Measurements from ENCODE around the gene MC5R. TPM values are rescaled to one million over a fixed set of nuclear protein-coding genes. Genes with fewer than 3 reads are reported as not detected.

MC5R gene
- total RNA-seq, 1 donor from 2014 or later = not detected

DNA sequence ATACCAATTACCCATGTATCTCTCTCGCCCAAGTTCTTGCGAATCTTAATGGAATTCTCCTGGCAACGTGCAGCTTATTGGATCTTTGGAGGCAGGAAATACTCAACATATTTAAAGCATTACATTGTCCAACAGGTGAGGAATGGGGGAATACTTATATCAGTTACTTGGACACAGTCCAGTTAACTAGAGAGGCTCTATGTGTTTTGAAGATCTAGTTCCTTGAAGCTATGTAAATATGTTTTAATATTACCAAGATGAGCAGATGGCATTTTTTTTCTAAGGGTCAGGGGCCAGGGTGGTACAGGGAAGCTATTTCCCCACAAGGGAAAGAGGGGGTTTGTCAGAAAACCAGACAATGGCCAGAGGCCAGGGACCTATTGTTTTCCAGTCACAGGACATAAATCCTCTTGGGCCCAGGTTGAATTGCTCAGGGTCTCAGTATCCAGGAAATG, 26.8 kb upstream of the MC5R start:
- TF ChIP-seq, protein P1, sequence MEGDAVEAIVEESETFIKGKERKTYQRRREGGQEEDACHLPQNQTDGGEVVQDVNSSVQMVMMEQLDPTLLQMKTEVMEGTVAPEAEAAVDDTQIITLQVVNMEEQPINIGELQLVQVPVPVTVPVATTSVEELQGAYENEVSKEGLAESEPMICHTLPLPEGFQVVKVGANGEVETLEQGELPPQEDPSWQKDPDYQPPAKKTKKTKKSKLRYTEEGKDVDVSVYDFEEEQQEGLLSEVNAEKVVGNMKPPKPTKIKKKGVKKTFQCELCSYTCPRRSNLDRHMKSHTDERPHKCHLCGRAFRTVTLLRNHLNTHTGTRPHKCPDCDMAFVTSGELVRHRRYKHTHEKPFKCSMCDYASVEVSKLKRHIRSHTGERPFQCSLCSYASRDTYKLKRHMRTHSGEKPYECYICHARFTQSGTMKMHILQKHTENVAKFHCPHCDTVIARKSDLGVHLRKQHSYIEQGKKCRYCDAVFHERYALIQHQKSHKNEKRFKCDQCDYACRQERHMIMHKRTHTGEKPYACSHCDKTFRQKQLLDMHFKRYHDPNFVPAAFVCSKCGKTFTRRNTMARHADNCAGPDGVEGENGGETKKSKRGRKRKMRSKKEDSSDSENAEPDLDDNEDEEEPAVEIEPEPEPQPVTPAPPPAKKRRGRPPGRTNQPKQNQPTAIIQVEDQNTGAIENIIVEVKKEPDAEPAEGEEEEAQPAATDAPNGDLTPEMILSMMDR (IDR thresholded peaks at IDR 0.05; ENCODE audit: partially characterized antibody, unreplicated experiment) = no peak
- H3K27ac Mint-ChIP-seq (ENCODE audit: unreplicated experiment) = no peak overlapping the region

DNA sequence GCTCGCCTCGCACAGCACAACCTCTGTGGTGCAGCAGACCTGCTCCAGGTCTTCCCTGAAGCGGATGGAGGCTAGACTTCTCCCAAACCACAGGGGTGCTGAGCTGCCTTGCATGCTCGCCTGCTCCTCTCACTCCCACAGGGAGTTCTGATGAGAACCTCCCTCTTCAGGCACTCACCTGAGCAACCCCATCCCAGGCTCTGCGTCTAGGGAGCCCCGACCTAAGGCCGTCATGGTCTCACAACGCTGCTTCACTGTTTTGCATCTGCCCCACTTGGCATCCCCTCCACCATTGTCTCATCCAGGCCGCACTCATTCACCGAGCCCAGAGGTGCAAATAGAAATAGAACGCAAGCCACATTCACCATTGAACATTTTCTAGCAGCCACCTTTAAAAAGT, 24.6 kb upstream of the MC5R start:
- Mint-ChIP-seq H3K27ac (ENCODE audit: unreplicated experiment) (no peak overlapping the region), H3K4me1 (ENCODE audit: low read depth, unreplicated experiment) (no peaks in the 10 kb centered on the region), H3K36me3 (ENCODE audit: unreplicated experiment) (no peaks in the 10 kb centered on the region), H3K4me3 (ENCODE audit: unreplicated experiment) (no peak overlapping the region), H3K9me3 (ENCODE audit: unreplicated experiment) (peaks cover 2% of the 10 kb centered on the region), H3K27me3 (ENCODE audit: unreplicated experiment) (peaks cover 1% of the 10 kb centered on the region)
- TF ChIP-seq, protein P1 (IDR thresholded peaks at IDR 0.05; ENCODE audit: partially characterized antibody, unreplicated experiment) = no peak
- DNase-seq = no peak

More for the DNA sequence above, 26.8 kb upstream of the MC5R start:
- peaks cover 1% of the 10 kb centered on the region for H3K27me3 Mint-ChIP-seq (ENCODE audit: unreplicated experiment)
- no peaks in the 10 kb centered on the region for H3K4me1 Mint-ChIP-seq (ENCODE audit: low read depth, unreplicated experiment)
- no peaks in the 10 kb centered on the region for H3K9me3 Mint-ChIP-seq (ENCODE audit: unreplicated experiment)
- DNase-seq = no peak
- H3K4me3 Mint-ChIP-seq (ENCODE audit: unreplicated experiment) = no peak overlapping the region
- no peaks in the 10 kb centered on the region for H3K36me3 Mint-ChIP-seq (ENCODE audit: unreplicated experiment)

GRCh38 chr18:13800505-13801259, 23.3 kb upstream of the MC5R start:
- H3K4me1 Mint-ChIP-seq (ENCODE audit: low read depth, unreplicated experiment) = no peaks in the 10 kb centered on the region
- H3K27me3 Mint-ChIP-seq (ENCODE audit: unreplicated experiment) = peaks cover 1% of the 10 kb centered on the region
- no peaks in the 10 kb centered on the region for H3K36me3 Mint-ChIP-seq (ENCODE audit: unreplicated experiment)
- H3K27ac Mint-ChIP-seq (ENCODE audit: unreplicated experiment) = peak overlapping the region; percentile 41
- peak overlapping the region; percentile 90 for H3K4me3 Mint-ChIP-seq (ENCODE audit: unreplicated experiment)
- H3K9me3 Mint-ChIP-seq (ENCODE audit: unreplicated experiment) = peaks cover 2% of the 10 kb centered on the region
- DNase-seq = peak; percentile 77
- TF ChIP-seq, protein P1 (IDR thresholded peaks at IDR 0.05; ENCODE audit: partially characterized antibody, unreplicated experiment) = no peak

DNA sequence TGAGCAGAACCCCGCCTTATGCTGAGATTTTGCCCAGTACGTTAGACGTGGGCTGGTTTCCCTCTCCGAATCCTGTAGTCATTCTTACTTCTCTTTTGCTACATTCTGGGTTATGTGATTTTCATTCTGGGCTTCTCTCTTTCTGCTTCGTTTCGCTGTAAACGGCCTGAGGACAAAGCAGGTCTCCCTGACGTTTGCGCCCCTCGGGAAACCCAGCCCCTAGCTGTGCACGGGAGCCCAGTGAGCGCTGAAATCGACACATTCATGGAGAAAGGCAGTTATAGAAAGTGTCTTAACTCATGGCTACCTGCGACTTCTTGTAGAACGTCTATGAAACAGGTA, 22.7 kb upstream of the MC5R start:
- TF ChIP-seq, protein P1 (IDR thresholded peaks at IDR 0.05; ENCODE audit: partially characterized antibody, unreplicated experiment) = no peak
- H3K27me3 Mint-ChIP-seq (ENCODE audit: unreplicated experiment) = peaks cover 1% of the 10 kb centered on the region
- H3K4me1 Mint-ChIP-seq (ENCODE audit: low read depth, unreplicated experiment) = no peaks in the 10 kb centered on the region
- no peaks in the 10 kb centered on the region for H3K36me3 Mint-ChIP-seq (ENCODE audit: unreplicated experiment)
- H3K4me3 Mint-ChIP-seq (ENCODE audit: unreplicated experiment) = peak overlapping the region; percentile 90
- peaks cover 2% of the 10 kb centered on the region for H3K9me3 Mint-ChIP-seq (ENCODE audit: unreplicated experiment)
- peak; percentile 34 for DNase-seq
- peak overlapping the region; percentile 41 for H3K27ac Mint-ChIP-seq (ENCODE audit: unreplicated experiment)

- Mint-ChIP-seq H3K36me3 (ENCODE audit: unreplicated experiment) (no peaks in the 10 kb centered on the region), H3K4me1 (ENCODE audit: low read depth, unreplicated experiment) (no peaks in the 10 kb centered on the region), H3K27me3 (ENCODE audit: unreplicated experiment) (no peaks in the 10 kb centered on the region), H3K4me3 (ENCODE audit: unreplicated experiment) (no peak overlapping the region), H3K27ac (ENCODE audit: unreplicated experiment) (no peak overlapping the region), H3K9me3 (ENCODE audit: unreplicated experiment) (peaks cover 2% of the 10 kb centered on the region)
- no peak for DNase-seq
- TF ChIP-seq, protein P1 (IDR thresholded peaks at IDR 0.05; ENCODE audit: partially characterized antibody, unreplicated experiment) = no peak
Measured at GRCh38 chr18:13804305-13804704, 19.6 kb upstream of the MC5R start.
